ENCODE measurements around the gene FEZF2.

DNA sequence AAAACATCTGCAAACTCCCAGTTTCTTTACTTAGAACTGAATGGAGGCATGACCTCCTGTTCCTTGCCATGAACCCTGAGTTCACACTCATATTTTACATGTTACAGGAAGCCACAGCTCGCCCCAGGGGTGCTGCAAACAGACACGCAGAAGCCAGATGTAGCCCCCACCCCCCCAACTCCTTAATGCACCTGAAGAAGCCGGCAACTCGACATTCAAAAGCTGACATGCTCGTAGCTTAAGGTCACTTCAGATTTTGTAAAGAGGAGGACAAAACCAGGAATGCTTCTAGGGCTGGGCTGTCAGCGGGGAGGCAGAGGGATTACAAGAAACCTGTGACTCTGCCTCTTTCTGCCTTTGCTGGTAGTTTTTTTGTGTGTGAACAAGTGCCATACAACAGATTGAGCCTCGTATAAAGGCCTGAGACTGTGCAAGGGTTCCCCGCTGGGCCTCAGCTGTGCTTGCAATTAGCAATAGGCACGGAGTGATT lies 42.0 kb upstream of the FEZF2 start:
- TF ChIP-seq CTCF (IDR thresholded peaks at IDR 0.05) (no peak), EZH2 (IDR thresholded peaks at IDR 0.05) (no peak)
